Chondrocyte (in vitro differentiated cells): ENCODE measurements around the gene PCCA. TPM values are rescaled to one million over a fixed set of nuclear protein-coding genes. Genes with fewer than 3 reads are reported as not detected.
"Not testable (repeated sequence)": the region's sequence is repeated elsewhere in the genome, so short reads cannot be mapped to it uniquely, and the experiment has no call there.

Experiments
- DNase-seq: peaks from one replicate; pipeline ENCODE4 v3.0.0; 2021; ENCODE audit warnings: mixed read lengths, low spot score
- H3K27ac Mint-ChIP-seq: one replicate; pipeline ENCODE4 v1.8.0; 2021; ENCODE audit warnings: mild to moderate bottlenecking, moderate library complexity, mixed read lengths; ENCODE audit not compliant: unreplicated experiment
- H3K27me3 Mint-ChIP-seq: 2 replicates; pipeline ENCODE4 v1.8.0; 2021; ENCODE audit warnings: low read depth, mixed read lengths
- H3K36me3 Mint-ChIP-seq: 2 replicates; pipeline ENCODE4 v1.8.0; 2021; ENCODE audit warnings: low read depth, mixed read lengths
- H3K4me1 Mint-ChIP-seq: 2 replicates; pipeline ENCODE4 v1.8.0; 2021; ENCODE audit warnings: low read depth, mild to moderate bottlenecking, mixed read lengths
- H3K4me3 Mint-ChIP-seq: one replicate; pipeline ENCODE4 v1.8.0; 2021; ENCODE audit warnings: mild to moderate bottlenecking, moderate library complexity, mixed read lengths; ENCODE audit not compliant: unreplicated experiment
- H3K9me3 Mint-ChIP-seq: 2 replicates; pipeline ENCODE4 v1.8.0; 2021; ENCODE audit warnings: low read depth, mixed read lengths
- CTCF ChIP-seq: fragments of 200-600 bp; sonication (generic); IDR thresholded peaks from 2 replicates; pipeline ENCODE4 v1.5.0; 2021; ENCODE audit warnings: antibody characterized with exemption, mild to moderate bottlenecking, moderate library complexity
- total RNA-seq: library from RNA; stranded (reverse); gene quantifications from 3 replicates; pipeline ENCODE4 v1.2.1, GENCODE V29; 2021

PCCA gene
- total RNA-seq, 1 donor from 2014 or later: 15.1 TPM

GRCh38 chr13:100139817-100140216 lies 50.9 kb downstream of the PCCA start:
- peaks cover 28% of the 10 kb centered on the region for H3K4me1 Mint-ChIP-seq
- no peak for DNase-seq
- H3K27me3 Mint-ChIP-seq: no peaks in the 10 kb centered on the region
- no peak overlapping the region for H3K4me3 Mint-ChIP-seq
- no peak for TF ChIP-seq CTCF
- peaks cover 17% of the 10 kb centered on the region for H3K9me3 Mint-ChIP-seq
- H3K27ac Mint-ChIP-seq: peak overlapping the region; percentile 62
- H3K36me3 Mint-ChIP-seq: peaks cover 8% of the 10 kb centered on the region

GRCh38 chr13:100140441-100140840 lies 51.5 kb downstream of the PCCA start:
- Mint-ChIP-seq H3K36me3 (peaks cover 12% of the 10 kb centered on the region), H3K27me3 (no peaks in the 10 kb centered on the region), H3K4me1 (peaks cover 28% of the 10 kb centered on the region), H3K9me3 (peaks cover 17% of the 10 kb centered on the region), H3K27ac (peak overlapping the region; percentile 30), H3K4me3 (no peak overlapping the region)
- DNase-seq: no peak
- TF ChIP-seq CTCF: no peak

- not testable (repeated sequence) for DNase-seq, H3K27me3 Mint-ChIP-seq, H3K4me3 Mint-ChIP-seq, H3K27ac Mint-ChIP-seq
- Mint-ChIP-seq H3K4me1 (peaks cover 28% of the 10 kb centered on the region), H3K36me3 (peaks cover 12% of the 10 kb centered on the region), H3K9me3 (peaks cover 17% of the 10 kb centered on the region)
Measured at GRCh38 chr13:100141461-100141961, 52.6 kb downstream of the PCCA start.

GRCh38 chr13:100146534-100146933 lies 57.6 kb downstream of the PCCA start:
- peaks cover 3% of the 10 kb centered on the region for H3K9me3 Mint-ChIP-seq
- no peak overlapping the region for H3K4me3 Mint-ChIP-seq
- no peak overlapping the region for H3K27ac Mint-ChIP-seq
- H3K27me3 Mint-ChIP-seq: no peaks in the 10 kb centered on the region
- TF ChIP-seq CTCF: no peak
- H3K4me1 Mint-ChIP-seq: no peaks in the 10 kb centered on the region
- no peak for DNase-seq
- peaks cover 15% of the 10 kb centered on the region for H3K36me3 Mint-ChIP-seq

- TF ChIP-seq CTCF: no peak
- H3K27me3 Mint-ChIP-seq: no peaks in the 10 kb centered on the region
- no peaks in the 10 kb centered on the region for H3K4me1 Mint-ChIP-seq
- no peak for DNase-seq
- peaks cover 3% of the 10 kb centered on the region for H3K9me3 Mint-ChIP-seq
- H3K36me3 Mint-ChIP-seq: peaks cover 15% of the 10 kb centered on the region
- no peak overlapping the region for H3K27ac Mint-ChIP-seq
- no peak overlapping the region for H3K4me3 Mint-ChIP-seq
Measured at GRCh38 chr13:100147825-100148224, 58.9 kb downstream of the PCCA start.

GRCh38 chr13:100148422-100148821 lies 59.5 kb downstream of the PCCA start:
- no peak for TF ChIP-seq CTCF
- no peaks in the 10 kb centered on the region for H3K4me1 Mint-ChIP-seq

More at GRCh38 chr13:100148422-100148821, 59.5 kb downstream of the PCCA start:
- peaks cover 15% of the 10 kb centered on the region for H3K36me3 Mint-ChIP-seq
- H3K27ac Mint-ChIP-seq: no peak overlapping the region
- H3K9me3 Mint-ChIP-seq: peaks cover 3% of the 10 kb centered on the region
- DNase-seq: no peak
- H3K4me3 Mint-ChIP-seq: no peak overlapping the region
- H3K27me3 Mint-ChIP-seq: no peaks in the 10 kb centered on the region
